GM21390 (cell line): ENCODE data around the gene ARMH3.

Experiments
- ATAC-seq: cut with Tn5 transposase; IDR thresholded peaks from one replicate; pipeline ENCODE4 v1.9.1; 2021; ENCODE audit not compliant: unreplicated experiment

Gene ARMH3, protein sequence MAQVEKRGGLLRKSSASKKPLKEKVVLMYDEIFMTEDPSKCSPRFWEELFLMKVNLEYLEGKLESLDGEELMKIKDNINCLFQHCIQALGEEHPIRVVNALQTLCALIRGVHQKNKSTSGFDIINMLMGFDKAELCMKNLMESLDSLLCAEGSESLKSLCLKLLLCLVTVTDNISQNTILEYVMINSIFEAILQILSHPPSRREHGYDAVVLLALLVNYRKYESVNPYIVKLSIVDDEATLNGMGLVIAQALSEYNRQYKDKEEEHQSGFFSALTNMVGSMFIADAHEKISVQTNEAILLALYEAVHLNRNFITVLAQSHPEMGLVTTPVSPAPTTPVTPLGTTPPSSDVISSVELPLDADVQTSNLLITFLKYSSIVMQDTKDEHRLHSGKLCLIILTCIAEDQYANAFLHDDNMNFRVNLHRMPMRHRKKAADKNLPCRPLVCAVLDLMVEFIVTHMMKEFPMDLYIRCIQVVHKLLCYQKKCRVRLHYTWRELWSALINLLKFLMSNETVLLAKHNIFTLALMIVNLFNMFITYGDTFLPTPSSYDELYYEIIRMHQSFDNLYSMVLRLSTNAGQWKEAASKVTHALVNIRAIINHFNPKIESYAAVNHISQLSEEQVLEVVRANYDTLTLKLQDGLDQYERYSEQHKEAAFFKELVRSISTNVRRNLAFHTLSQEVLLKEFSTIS

DNA sequence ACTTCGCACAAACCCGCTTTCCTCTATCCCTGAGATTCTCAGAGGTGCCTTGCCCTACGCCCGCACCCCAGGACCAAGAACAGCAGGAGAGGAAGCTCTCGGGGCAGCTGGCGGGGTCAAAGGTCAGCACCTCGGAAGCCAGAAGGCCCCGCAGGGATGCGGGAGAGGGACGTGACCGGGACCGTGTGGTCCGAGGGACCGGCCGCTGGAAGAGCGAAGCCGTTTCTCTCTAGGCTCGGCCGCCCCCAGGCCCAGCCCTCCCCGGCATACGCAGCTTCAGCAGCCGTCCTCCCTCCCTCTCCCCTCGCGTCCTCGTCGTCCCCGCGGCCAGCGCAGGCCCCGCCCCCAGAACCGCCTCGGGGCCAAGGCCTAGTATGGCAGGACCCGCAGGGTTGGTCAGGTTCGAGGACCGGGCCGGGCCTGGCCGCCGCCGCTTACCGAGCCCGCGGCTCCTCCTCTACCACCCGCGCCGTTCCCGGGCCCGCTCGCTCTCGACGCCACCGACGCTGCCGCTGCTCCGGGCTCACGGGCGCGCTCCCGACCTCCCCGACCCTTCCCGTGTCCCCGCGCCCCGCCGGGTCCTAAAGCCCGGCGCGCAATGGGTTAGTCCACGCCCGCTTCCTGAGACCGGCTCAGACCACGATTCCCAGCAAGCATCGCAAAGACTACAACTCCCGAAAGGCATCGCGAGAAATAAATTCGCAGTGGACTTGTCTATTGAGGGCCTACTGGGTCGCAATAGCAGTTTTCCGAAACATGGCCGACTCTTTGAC is at the start of gene ARMH3:
Gene ARMH3 (minus strand): TSS at position 527 of the 773 bp plus-strand sequence. CDS start 16,059 bp downstream, outside the sequence.
- ATAC-seq: peak; percentile 93

DNA sequence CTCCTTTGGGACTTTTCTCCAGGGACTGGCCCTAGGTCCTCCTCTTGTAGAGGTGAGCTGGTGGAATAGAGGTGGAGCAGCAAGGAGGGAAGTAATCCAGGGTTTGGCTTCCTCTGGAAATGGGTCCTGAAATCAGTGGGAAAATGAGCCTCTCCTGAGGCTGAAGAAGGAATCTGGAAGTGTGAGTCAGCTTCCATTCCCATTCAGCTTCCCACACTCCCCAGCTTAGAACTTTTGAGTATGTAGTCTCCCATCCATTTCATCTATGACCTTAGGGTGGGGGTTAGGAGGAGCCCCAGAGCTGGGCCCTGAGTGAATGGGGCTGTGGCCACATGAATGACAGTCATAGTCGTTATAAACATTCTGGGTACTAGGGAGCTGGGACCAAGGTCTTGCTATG is 46.4 kb upstream of the ARMH3 start:
- no peak for ATAC-seq

GRCh38 chr10:102101152-102101551 is 45.2 kb upstream of the ARMH3 start:
- no peak for ATAC-seq

DNA sequence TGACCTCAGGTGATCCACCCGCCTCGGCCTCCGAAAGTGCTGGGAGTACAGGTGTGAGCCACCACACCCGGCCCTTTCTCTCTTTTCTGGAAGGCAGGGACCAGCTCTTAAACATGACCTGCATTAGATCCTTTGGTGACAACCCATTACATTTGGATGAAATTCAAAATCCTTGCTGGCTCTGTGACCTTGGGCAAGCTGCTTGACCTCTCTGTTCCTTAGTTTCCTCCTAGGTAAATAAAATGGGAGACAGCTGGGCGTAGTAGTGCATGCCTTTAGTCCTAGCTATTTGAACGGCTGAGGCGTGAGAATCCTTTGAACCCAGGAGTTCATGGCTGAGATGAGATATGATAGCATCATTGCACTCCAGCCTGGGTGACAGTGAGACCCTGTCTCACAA is 40.5 kb upstream of the ARMH3 start:
- ATAC-seq: no peak

GRCh38 chr10:102090772-102091171 is 34.8 kb upstream of the ARMH3 start:
- ATAC-seq: no peak

- ATAC-seq: no peak
Observed at GRCh38 chr10:102086196-102086595, 30.2 kb upstream of the ARMH3 start.

DNA sequence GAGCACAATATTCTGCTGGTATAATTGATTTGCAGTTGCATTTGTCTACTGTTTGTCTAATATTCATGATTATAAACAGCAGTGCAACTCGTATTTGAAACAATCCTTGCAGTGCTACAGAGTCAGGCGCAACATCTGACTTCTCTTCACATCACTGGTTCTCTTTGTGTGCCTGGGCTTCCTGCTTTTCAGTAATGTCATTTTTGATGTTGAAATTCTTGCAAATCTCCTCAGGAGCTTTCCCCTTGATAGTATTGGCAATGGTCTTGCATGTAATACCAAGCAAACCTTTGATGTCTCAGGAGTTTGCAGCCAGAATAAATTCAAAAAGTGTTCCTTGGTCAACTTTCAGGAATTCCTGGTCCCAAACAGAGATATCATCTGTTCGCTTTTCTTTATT is 29.4 kb upstream of the ARMH3 start:
- ATAC-seq: no peak

DNA sequence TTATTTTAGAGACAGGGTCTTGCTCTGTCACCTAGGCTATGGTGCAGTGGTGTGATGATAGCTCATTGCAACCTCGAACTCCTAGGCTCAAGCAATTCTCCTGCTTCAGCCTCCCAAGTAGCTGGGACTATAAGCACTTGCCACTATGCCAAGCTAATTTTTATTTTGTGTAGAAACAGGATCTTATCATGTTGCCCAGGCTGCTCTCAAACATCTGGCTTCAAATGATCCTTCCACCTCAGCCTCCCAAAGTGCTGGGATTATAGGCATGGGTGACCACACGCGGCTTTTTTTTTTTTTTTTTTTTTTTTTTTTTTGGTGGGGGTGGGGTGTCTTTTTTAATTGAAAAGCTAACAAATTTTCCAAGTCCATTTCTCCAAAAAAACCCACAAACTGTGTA is 27.6 kb upstream of the ARMH3 start:
- no peak for ATAC-seq

GRCh38 chr10:102072673-102073527 is 16.9 kb upstream of the ARMH3 start:
- ATAC-seq: no peak

- ATAC-seq: no peak
Observed at GRCh38 chr10:102069071-102069470, 13.1 kb upstream of the ARMH3 start.

DNA sequence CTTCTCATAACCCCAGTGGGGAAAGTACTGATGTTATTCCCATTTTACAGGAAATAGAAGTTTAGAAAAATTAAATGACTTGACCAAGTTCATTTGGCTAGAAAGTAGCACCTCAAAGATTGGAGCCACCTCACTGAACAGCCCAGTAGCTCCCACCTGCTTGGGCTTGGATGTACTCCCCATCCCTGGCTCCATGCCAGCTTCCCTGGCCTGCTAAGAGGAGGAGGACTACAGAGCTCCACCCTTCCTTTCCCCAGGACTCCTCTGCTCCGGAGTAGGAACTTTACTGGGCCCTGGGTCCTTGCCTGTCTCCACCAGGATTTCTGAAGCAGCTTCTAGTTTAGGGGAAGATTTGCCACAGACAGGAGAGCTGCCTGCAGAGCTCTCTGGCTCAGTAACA is 12.2 kb upstream of the ARMH3 start:
- ATAC-seq: no peak

DNA sequence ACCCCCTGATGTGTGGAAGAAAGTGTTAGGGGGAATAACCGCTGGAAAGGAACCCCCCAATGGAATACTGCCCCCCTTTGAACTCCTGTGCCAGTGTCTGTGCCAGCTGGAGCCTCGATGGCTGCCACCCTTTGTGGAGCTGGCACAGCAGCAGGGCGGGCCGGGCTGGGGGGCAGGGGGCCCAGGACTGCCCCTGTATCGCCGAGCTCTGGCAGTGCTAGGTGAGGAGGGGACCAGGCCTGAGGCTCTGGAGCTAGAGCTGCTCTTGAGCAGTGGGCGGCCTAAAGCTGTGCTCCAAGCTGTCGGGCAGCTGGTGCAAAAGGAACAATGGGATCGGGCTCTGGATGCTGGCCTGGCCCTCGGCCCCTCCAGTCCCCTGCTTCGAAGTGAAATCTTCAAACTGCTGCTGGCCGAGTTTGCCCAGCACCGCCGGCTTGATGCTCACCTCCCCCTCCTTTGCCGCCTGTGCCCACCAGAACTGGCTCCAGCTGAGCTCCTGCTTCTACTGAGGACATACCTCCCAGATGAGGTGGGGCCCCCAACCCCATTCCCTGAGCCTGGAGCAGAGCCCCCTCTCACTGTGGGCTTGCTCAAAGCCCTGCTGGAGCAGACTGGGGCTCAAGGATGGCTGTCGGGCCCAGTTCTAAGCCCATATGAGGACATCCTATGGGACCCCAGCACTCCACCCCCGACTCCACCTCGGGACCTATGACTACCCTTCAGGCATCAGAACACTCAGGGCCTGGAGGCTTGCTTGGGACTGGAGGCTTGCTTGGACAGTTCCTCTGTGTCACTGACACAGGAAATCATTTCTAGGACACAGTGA is 11.3 kb upstream of the ARMH3 start:
- no peak for ATAC-seq

DNA sequence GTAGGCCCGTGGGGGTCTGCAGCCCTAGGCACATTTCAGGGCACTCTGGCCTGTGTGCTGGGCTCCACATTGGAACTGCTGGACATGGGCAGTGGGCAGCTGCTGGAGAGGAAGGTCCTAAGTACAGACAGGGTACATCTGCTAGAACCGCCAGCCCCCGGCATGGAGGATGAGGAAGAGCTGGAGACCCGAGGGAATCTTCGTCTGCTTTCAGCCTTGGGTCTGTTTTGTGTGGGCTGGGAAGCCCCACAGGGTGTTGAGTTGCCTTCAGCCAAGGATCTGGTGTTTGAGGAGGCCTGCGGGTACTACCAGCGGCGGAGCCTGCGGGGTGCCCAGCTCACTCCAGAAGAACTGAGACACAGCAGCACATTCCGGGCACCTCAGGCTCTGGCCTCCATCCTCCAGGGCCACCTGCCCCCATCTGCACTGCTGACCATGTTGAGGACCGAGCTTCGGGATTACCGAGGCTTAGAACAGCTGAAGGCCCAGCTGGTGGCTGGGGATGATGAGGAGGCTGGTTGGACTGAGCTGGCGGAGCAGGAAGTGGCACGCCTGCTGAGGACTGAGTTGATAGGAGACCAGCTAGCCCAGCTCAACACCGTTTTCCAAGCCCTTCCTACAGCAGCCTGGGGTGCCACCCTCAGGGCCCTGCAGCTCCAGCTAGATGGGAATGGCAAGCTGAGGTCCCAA is 10.6 kb upstream of the ARMH3 start:
- no peak for ATAC-seq

GRCh38 chr10:102065561-102066398 is 9.8 kb upstream of the ARMH3 start:
- peak; percentile 14 for ATAC-seq

DNA sequence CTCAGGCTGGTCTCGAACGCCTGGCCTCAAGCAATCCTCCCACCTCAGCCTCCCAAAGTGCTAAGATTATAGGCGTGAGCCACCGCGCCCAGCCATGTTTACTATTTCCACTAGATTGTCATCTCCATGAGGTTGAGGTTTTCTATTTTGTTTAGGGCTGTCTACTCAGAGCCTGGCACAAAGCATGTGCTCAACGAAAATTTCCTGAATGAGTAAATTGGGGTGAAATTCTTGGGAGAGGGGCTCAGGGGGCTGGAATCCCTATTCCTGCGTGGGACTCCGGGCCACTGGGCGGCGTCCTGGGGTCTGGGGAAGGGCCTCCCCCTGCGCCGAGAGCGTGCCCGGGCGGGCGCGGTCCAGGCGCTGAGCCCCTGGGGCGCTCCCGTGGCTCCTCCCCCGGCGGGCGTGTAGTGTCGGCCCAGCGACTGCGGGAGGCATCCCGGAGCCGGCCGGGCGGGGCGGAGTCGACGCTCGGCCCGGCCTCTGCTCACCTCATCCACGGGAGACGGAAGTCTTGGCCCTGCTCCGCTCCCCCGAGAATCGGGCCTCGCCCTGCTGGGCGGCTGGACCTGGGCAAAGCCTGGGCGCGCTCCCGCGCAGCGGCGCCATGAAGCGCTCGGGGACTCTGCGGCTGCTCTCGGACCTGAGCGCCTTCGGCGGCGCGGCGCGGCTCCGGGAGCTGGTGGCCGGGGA is 9.0 kb upstream of the ARMH3 start, which contains the start of gene HPS6:
Gene HPS6 (plus strand): TSS at position 482 of the 693 bp plus-strand sequence. CDS start 126 bp downstream, at position 608.
- ATAC-seq: peak; percentile 93

DNA sequence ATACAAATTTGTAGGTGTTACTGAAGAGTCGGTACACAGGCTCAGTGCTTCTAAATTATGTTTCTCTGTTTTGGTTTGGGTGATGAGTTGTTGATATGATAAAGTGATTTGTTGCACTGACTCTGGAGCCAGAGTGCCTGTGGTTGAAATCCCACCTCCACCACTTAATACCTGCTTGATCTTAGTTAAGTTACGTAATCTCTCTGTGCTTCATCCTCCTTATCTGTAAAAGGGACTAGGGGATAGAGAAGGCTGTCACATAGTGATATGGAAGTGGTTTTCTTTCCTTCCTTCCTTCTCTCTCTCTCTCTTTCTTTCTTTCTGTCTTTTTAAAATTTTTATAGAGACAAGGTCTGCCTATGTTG is 8.5 kb upstream of the ARMH3 start:
- ATAC-seq: no peak

DNA sequence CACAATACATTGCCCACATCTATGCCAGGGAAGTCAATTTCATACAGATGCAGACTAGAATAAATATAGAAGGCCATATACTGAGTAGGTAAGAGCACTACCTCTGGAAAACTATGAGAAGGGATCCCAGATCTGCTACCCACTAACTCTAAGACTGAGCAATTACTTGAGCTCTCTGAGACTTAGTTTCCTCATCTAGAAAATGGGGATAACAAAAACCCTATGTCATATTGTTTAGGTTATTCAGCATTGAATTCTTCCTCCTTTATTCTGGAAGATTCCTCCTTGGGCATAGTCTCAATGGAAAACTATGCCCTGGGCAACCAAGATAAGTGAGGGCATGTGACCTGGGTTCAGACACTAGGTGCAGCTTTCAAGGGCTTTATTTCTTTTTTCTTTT is 4.0 kb upstream of the ARMH3 start:
- ATAC-seq: no peak
